OCI-M1 (cell line): ENCODE measurements around the gene TMEM131.

Source experiments
- DNase-seq: peaks from one replicate; lab custom pipeline; 2025; lab: John Stamatoyannopoulos, UW

The TMEM131 gene

GRCh38 chr2:97738179-97739019 lies 257.3 kb downstream of the TMEM131 start:
- DNase-seq: no peak

- DNase-seq: no peak
Observed at GRCh38 chr2:97737421-97738178, 258.1 kb downstream of the TMEM131 start.

GRCh38 chr2:97736608-97737330 lies 259.0 kb downstream of the TMEM131 start:
- no peak for DNase-seq

- no peak for DNase-seq
Observed at GRCh38 chr2:97736185-97736584, 259.6 kb downstream of the TMEM131 start.

- DNase-seq: no peak
Observed at GRCh38 chr2:97735161-97735561, 260.6 kb downstream of the TMEM131 start.

GRCh38 chr2:97734061-97735051 lies 261.4 kb downstream of the TMEM131 start:
- no peak for DNase-seq

GRCh38 chr2:97733341-97734035 lies 262.3 kb downstream of the TMEM131 start:
- no peak for DNase-seq

- DNase-seq: no peak
Observed at GRCh38 chr2:97732436-97733340, 263.1 kb downstream of the TMEM131 start.

GRCh38 chr2:97731274-97732020 lies 264.3 kb downstream of the TMEM131 start:
- no peak for DNase-seq

GRCh38 chr2:97730245-97730644 lies 265.5 kb downstream of the TMEM131 start:
- no peak for DNase-seq

- no peak for DNase-seq
Observed at GRCh38 chr2:97728091-97728731, 267.5 kb downstream of the TMEM131 start.

GRCh38 chr2:97727296-97727695 lies 268.5 kb downstream of the TMEM131 start:
- DNase-seq: no peak

- DNase-seq: no peak
Observed at GRCh38 chr2:97726261-97727064, 269.3 kb downstream of the TMEM131 start.

GRCh38 chr2:97724946-97725688 lies 270.6 kb downstream of the TMEM131 start:
- no peak for DNase-seq

GRCh38 chr2:97724501-97724900 lies 271.2 kb downstream of the TMEM131 start:
- DNase-seq: no peak

- DNase-seq: no peak
Observed at GRCh38 chr2:97724073-97724410, 271.7 kb downstream of the TMEM131 start.
